GM23338 (cell line): ENCODE results near the gene NFIA.

Experiments
- CREB1 ChIP-seq: fragments of 250-450 bp; sonication (Bioruptor Pico); IDR thresholded peaks from 2 replicates; pipeline ENCODE4 v1.5.0; 2020; ENCODE audit warnings: low read depth, mild to moderate bottlenecking, moderate library complexity
- CTCF ChIP-seq, 2 experiments: fragments of 200-600 bp in 1 of 2; sonication (generic) in 1 of 2; conservative IDR thresholded peaks; 2 replicates each; pipeline versions ENCODE4 v1.5.1 to v1.6.1; 2016 to 2017; ENCODE audit warnings: antibody characterized with exemption in 2 of 2, low read depth in 2 of 2, mild to moderate bottlenecking in 2 of 2, moderate library complexity in 1 of 2
- ETS1 ChIP-seq: IDR thresholded peaks from 2 replicates; pipeline ENCODE4 v1.6.1; 2016; ENCODE audit warnings: antibody characterized with exemption
- EZH2 ChIP-seq: fragments of 200-600 bp; sonication (generic); IDR thresholded peaks from one replicate; pipeline ENCODE4 v1.8.0; 2017; ENCODE audit warnings: antibody characterized with exemption, mild to moderate bottlenecking, low read depth; ENCODE audit not compliant: unreplicated experiment
- EZH2phosphoT487 ChIP-seq: fragments of 200-600 bp; sonication (generic); IDR thresholded peaks from one replicate; pipeline ENCODE4 v1.8.1; 2018; ENCODE audit warnings: antibody characterized with exemption; ENCODE audit not compliant: unreplicated experiment
- JUNB ChIP-seq: IDR thresholded peaks from one replicate; pipeline ENCODE4 v1.6.1; 2016; ENCODE audit warnings: antibody characterized with exemption; ENCODE audit not compliant: unreplicated experiment
- NANOG ChIP-seq: IDR thresholded peaks from 2 replicates; pipeline ENCODE4 v1.6.1; 2016; ENCODE audit warnings: antibody characterized with exemption, borderline replicate concordance
- POLR2AphosphoS5 ChIP-seq: IDR thresholded peaks from 2 replicates; pipeline ENCODE4 v1.6.1; 2016; ENCODE audit warnings: antibody characterized with exemption, low read depth
- REST ChIP-seq: IDR thresholded peaks from one replicate; pipeline ENCODE4 v1.6.1; 2018; ENCODE audit warnings: antibody characterized with exemption; ENCODE audit not compliant: unreplicated experiment
- STAT1 ChIP-seq: IDR thresholded peaks from one replicate; pipeline ENCODE4 v1.6.1; 2016; ENCODE audit warnings: antibody characterized with exemption; ENCODE audit not compliant: unreplicated experiment
- ZNF114 ChIP-seq: fragments of 250-450 bp; sonication (Bioruptor Pico); IDR thresholded peaks from 2 replicates; pipeline ENCODE4 v1.5.0; 2020; ENCODE audit warnings: mild to moderate bottlenecking, moderate library complexity
- ZNF331 ChIP-seq: fragments of 250-450 bp; sonication (Bioruptor Pico); IDR thresholded peaks from 2 replicates; pipeline ENCODE4 v1.5.0; 2020; ENCODE audit warnings: low read depth, mild to moderate bottlenecking, moderate library complexity
- ZNF462 ChIP-seq: fragments of 250-450 bp; sonication (Bioruptor Pico); IDR thresholded peaks from 2 replicates; pipeline ENCODE4 v1.5.0; 2020; ENCODE audit warnings: mild to moderate bottlenecking, moderate library complexity

GRCh38 chr1:61300899-61301298, 218.5 kb downstream of the NFIA start:
- TF ChIP-seq NANOG (no peak), CTCF (conservative IDR thresholded peaks at IDR 0.05; ENCODE audit: low read depth in 2 of 2) (no peak), CREB1 (CRISPR knock-in tag) (peak; percentile 54; the same call in 1 of the 2 replicates), REST (no peak), POLR2AphosphoS5 (no peak), EZH2 (no peak), EZH2phosphoT487 (no peak), JUNB (no peak), ZNF331 (CRISPR knock-in tag) (no peak), STAT1 (no peak), ETS1 (no peak), ZNF114 (CRISPR knock-in tag) (no peak), ZNF462 (peak; percentile 65; the same call in 1 of the 2 replicates)
